GM23338 (cell line): ENCODE data around the gene ZNF324B. TPM values are rescaled to one million over a fixed set of nuclear protein-coding genes. Genes with fewer than 3 reads are reported as not detected.

Experiments
- ATAC-seq: fragments of 200-7000 bp; cut with Tn5 transposase; 3 replicates; pipeline ENCODE4 v1.9.1; 2020
- DNase-seq: peaks from one replicate; pipeline ENCODE4 v3.0.0-alpha.2; 2015; ENCODE audit warnings: low spot score
- H2AFZ ChIP-seq: fragments of 200-600 bp; sonication (generic); 2 replicates; pipeline ENCODE4 v1.8.0; 2016; ENCODE audit warnings: antibody characterized with exemption, mild to moderate bottlenecking, moderate library complexity
- H3F3A ChIP-seq: fragments of 200-600 bp; sonication (generic); replicated peaks from 2 replicates; pipeline ENCODE4 v1.8.0; 2017; ENCODE audit warnings: antibody characterized with exemption, mixed run types, low read depth
- H3K27ac ChIP-seq: fragments of 200-600 bp; sonication (generic); 2 replicates; pipeline ENCODE4 v1.6.1; 2016; ENCODE audit warnings: low read depth
- H3K27me3 ChIP-seq: fragments of 200-600 bp; sonication (generic); 2 replicates; pipeline ENCODE4 v1.8.0; 2016; ENCODE audit warnings: mild to moderate bottlenecking, mixed run types, moderate library complexity; ENCODE audit not compliant: insufficient read depth
- H3K36me3 ChIP-seq: fragments of 200-600 bp; sonication (generic); 2 replicates; pipeline ENCODE4 v1.8.0; 2016; ENCODE audit warnings: mild to moderate bottlenecking; ENCODE audit not compliant: insufficient read depth
- H3K4me1 ChIP-seq: fragments of 200-600 bp; sonication (generic); 2 replicates; pipeline ENCODE4 v1.8.0; 2016; ENCODE audit warnings: mild to moderate bottlenecking, moderate library complexity; ENCODE audit not compliant: insufficient read depth
- H3K4me2 ChIP-seq: fragments of 200-600 bp; sonication (generic); 2 replicates; pipeline ENCODE4 v1.7.1; 2017; ENCODE audit warnings: mixed run types
- H3K4me3 ChIP-seq: fragments of 200-600 bp; sonication (generic); 2 replicates; pipeline ENCODE4 v1.6.1; 2016; ENCODE audit warnings: mixed run types
- H3K79me2 ChIP-seq: fragments of 200-600 bp; sonication (generic); replicated peaks from 2 replicates; pipeline ENCODE4 v1.8.0; 2017; ENCODE audit warnings: mild to moderate bottlenecking; ENCODE audit not compliant: insufficient read depth
- H3K9me2 ChIP-seq: fragments of 200-600 bp; sonication (generic); 2 replicates; pipeline ENCODE4 v1.8.0; 2017; ENCODE audit not compliant: insufficient read depth
- H4K20me1 ChIP-seq: fragments of 200-600 bp; sonication (generic); replicated peaks from 2 replicates; pipeline ENCODE4 v1.8.0; 2017; ENCODE audit warnings: mild to moderate bottlenecking; ENCODE audit not compliant: insufficient read depth
- H3K27ac Mint-ChIP-seq: 2 replicates; pipeline ENCODE4 v1.8.0; 2020; ENCODE audit warnings: inconsistent platforms, mild to moderate bottlenecking, moderate library complexity, mixed read lengths
- H3K27me3 Mint-ChIP-seq: 3 replicates; pipeline ENCODE4 v1.8.0; 2022; ENCODE audit warnings: low read depth, mild to moderate bottlenecking, moderate library complexity, mixed read lengths, inconsistent platforms; ENCODE audit not compliant: insufficient read depth, poor library complexity
- H3K36me3 Mint-ChIP-seq: 3 replicates; pipeline ENCODE4 v1.8.0; 2021; ENCODE audit warnings: low read depth, mild to moderate bottlenecking, inconsistent platforms, moderate library complexity, mixed read lengths
- H3K4me1 Mint-ChIP-seq: 3 replicates; pipeline ENCODE4 v1.8.0; 2020; ENCODE audit warnings: mild to moderate bottlenecking, inconsistent platforms, mixed read lengths
- H3K4me3 Mint-ChIP-seq: 3 replicates; pipeline ENCODE4 v1.8.0; 2021; ENCODE audit warnings: moderate library complexity, mild to moderate bottlenecking, inconsistent platforms, mixed read lengths
- H3K9me3 Mint-ChIP-seq: 3 replicates; pipeline ENCODE4 v1.8.0; 2020; ENCODE audit warnings: moderate library complexity, mild to moderate bottlenecking, inconsistent platforms, mixed read lengths
- CREB1 ChIP-seq: fragments of 250-450 bp; sonication (Bioruptor Pico); IDR thresholded peaks from 2 replicates; pipeline ENCODE4 v1.5.0; 2020; ENCODE audit warnings: low read depth, mild to moderate bottlenecking, moderate library complexity
- ETS1 ChIP-seq: IDR thresholded peaks from 2 replicates; pipeline ENCODE4 v1.6.1; 2016; ENCODE audit warnings: antibody characterized with exemption
- POLR2AphosphoS5 ChIP-seq: IDR thresholded peaks from 2 replicates; pipeline ENCODE4 v1.6.1; 2016; ENCODE audit warnings: antibody characterized with exemption, low read depth
- REST ChIP-seq: IDR thresholded peaks from one replicate; pipeline ENCODE4 v1.6.1; 2018; ENCODE audit warnings: antibody characterized with exemption; ENCODE audit not compliant: unreplicated experiment
- STAT1 ChIP-seq: IDR thresholded peaks from one replicate; pipeline ENCODE4 v1.6.1; 2016; ENCODE audit warnings: antibody characterized with exemption; ENCODE audit not compliant: unreplicated experiment
- polyA plus RNA-seq: library from polyadenylated mRNA; unstranded; fragments of >200 nt; fragmentation: Nextera tagmentation; extraction: Ambion mirVana; gene quantifications from 2 replicates; pipeline ENCODE4 v1.2.1, GENCODE V29; 2016
- total RNA-seq: library from RNA; depleted of rRNA; stranded (reverse); fragments of >200 nt; shearing (Covaris generic); gene quantifications from 2 replicates; pipeline ENCODE4 v1.2.3, GENCODE V29; 2014

Gene ZNF324B
- total and polyA plus RNA-seq, 2 experiments from 2014 or later, result 0.50 to 4.7 TPM

GRCh38 chr19:58475714-58476497, 24.5 kb downstream of the ZNF324B start, which contains the start of gene ZNF446:
Gene ZNF446 (plus strand): TSS chr19:58476352. CDS start chr19:58477219, 867 bp downstream.
- DNase-seq, result peak; percentile 98
- Histone ChIP-seq H3K9me2 (no peaks in the 10 kb centered on the region), H3K27ac (peak within 1 kb of the TSS; percentile 96; the same call in 1 of the 2 replicates)

More at GRCh38 chr19:58475714-58476497, 24.5 kb downstream of the ZNF324B start, which contains the start of gene ZNF446:
- peak within 1 kb of the TSS; percentile 96 for H2AFZ ChIP-seq
- peak; percentile 90 for ATAC-seq
- H3K36me3 ChIP-seq, result no peaks in the 10 kb centered on the region
- no peaks in the 10 kb centered on the region for H3K27me3 ChIP-seq
- peaks cover 4% of the 10 kb centered on the region; the same call in 1 of the 2 replicates for H3K4me1 ChIP-seq
- TF ChIP-seq ETS1, result peak; percentile 89
- no peak for TF ChIP-seq STAT1
- peak; percentile 56 for TF ChIP-seq POLR2AphosphoS5
- peak; percentile 79 for TF ChIP-seq CREB1 (CRISPR knock-in tag)
- TF ChIP-seq REST, result no peak
- Mint-ChIP-seq H3K4me1 (peaks cover 10% of the 10 kb centered on the region), H3K27me3 (peaks cover 25% of the 10 kb centered on the region), H3K4me3 (peak within 1 kb of the TSS; percentile 93), H3K9me3 (no peaks in the 10 kb centered on the region; the same call in 2 of the 3 replicates), H3K27ac (peak within 1 kb of the TSS; percentile 99), H3K36me3 (peaks cover 10% of the 10 kb centered on the region)
- no peaks in the 10 kb centered on the region for H4K20me1 ChIP-seq
- peak within 1 kb of the TSS; percentile 94 for H3K4me2 ChIP-seq
- H3K79me2 ChIP-seq, result no peaks in the 10 kb centered on the region
- H3K4me3 ChIP-seq, result peak within 1 kb of the TSS; percentile 82
- peaks cover 13% of the 10 kb centered on the region for H3F3A ChIP-seq
